Endothelial cell of umbilical vein (primary cell): Measurements from ENCODE around the gene VARS1. TPM values are rescaled to one million over a fixed set of nuclear protein-coding genes. Genes with fewer than 3 reads are reported as not detected.

Source experiments
- BruUV-seq: library from RNA; stranded (reverse); fragments of 400-500 nt; replicated peaks from 2 replicates; lab custom pipeline; 2021; lab: Mats Ljungman, UMichigan
- CTCF ChIA-PET: fragments of 300-600, 350-600 bp; sonication (Branson Sonifier 250); formaldehyde crosslinking; loops from one replicate; lab custom pipeline; 2021; ENCODE audit warnings: antibody characterized with exemption, inconsistent platforms; lab: Charles Lee
- POLR2A ChIA-PET: fragments of 300-600, 350-600 bp; sonication (Branson Sonifier 250); formaldehyde crosslinking; loops from one replicate; lab custom pipeline; 2021; ENCODE audit warnings: antibody characterized with exemption, inconsistent platforms; lab: Charles Lee
- DNase-seq: peaks from one replicate; pipeline ENCODE4 v3.0.0-alpha.2; 2011; ENCODE audit warnings: low read depth, low spot score
- FAIRE-seq: peaks from 2 replicates; lab custom pipeline; 2011; peaks lifted over from hg19 to GRCh38; lab: Jason Lieb, UNC
- H2AFZ ChIP-seq: 2 replicates; pipeline ENCODE4 v1.6.0; 2012; ENCODE audit warnings: low read depth, low read length, control low read depth, inconsistent platforms
- H3K27ac ChIP-seq: 2 replicates; pipeline ENCODE4 v1.5.1; 2011; ENCODE audit warnings: low read depth, mild to moderate bottlenecking, control low read depth, low read length, moderate library complexity; ENCODE audit not compliant: insufficient read depth
- H3K27me3 ChIP-seq, 2 experiments: 2 replicates each; pipeline versions ENCODE4 v1.6.0 to v1.6.1; 2011; ENCODE audit warnings: low read length in 2 of 2, mixed read lengths in 1 of 2; ENCODE audit not compliant: control insufficient read depth in 2 of 2, insufficient read depth in 2 of 2
- H3K36me3 ChIP-seq, 2 experiments: 2 replicates in 1 of 2; 3 replicates in 1 of 2; pipeline ENCODE4 v1.5.1; 2011; ENCODE audit warnings: low read length in 2 of 2, mild to moderate bottlenecking in 1 of 2, moderate library complexity in 1 of 2; ENCODE audit not compliant: control insufficient read depth in 2 of 2, insufficient read depth in 2 of 2; ENCODE audit errors: extremely low read depth in 1 of 2
- H3K4me1 ChIP-seq: 3 replicates; pipeline ENCODE4 v1.5.1; 2011; ENCODE audit warnings: mild to moderate bottlenecking, low read length; ENCODE audit not compliant: control insufficient read depth, insufficient read depth; ENCODE audit errors: extremely low read depth
- H3K4me2 ChIP-seq: 2 replicates; pipeline ENCODE4 v1.6.1; 2011; ENCODE audit warnings: low read length, control low read depth, mixed read lengths; ENCODE audit not compliant: insufficient read depth
- H3K4me3 ChIP-seq, 3 experiments: fragments of 200-600 bp in 1 of 3; sonication (generic), shearing (Covaris generic) in 1 of 3; replicated peaks in 1 of 3; 2 replicates each; pipeline ENCODE4 v1.5.1; 2011 to 2016; ENCODE audit warnings: control low read depth in 3 of 3, low read length in 3 of 3, mild to moderate bottlenecking in 2 of 3, inconsistent platforms in 1 of 3, low read depth in 1 of 3, moderate library complexity in 1 of 3; ENCODE audit not compliant: insufficient read depth in 1 of 3
- H3K79me2 ChIP-seq: 2 replicates; pipeline ENCODE4 v1.6.0; 2012; ENCODE audit warnings: low read length, inconsistent platforms; ENCODE audit not compliant: control insufficient read depth, insufficient read depth
- H3K9ac ChIP-seq: replicated peaks from 2 replicates; pipeline ENCODE3; 2011; ENCODE audit warnings: low read length, control low read depth; ENCODE audit not compliant: insufficient read depth; ENCODE audit errors: extremely low read depth
- H3K9me1 ChIP-seq: replicated peaks from 3 replicates; pipeline ENCODE4 v1.6.0; 2011; ENCODE audit warnings: mild to moderate bottlenecking, low read length; ENCODE audit not compliant: control insufficient read depth, insufficient read depth; ENCODE audit errors: extremely low read depth
- H3K9me3 ChIP-seq: replicated peaks from 2 replicates; pipeline ENCODE4 v1.5.1; 2012; ENCODE audit warnings: low read length, inconsistent platforms; ENCODE audit not compliant: control insufficient read depth, insufficient read depth
- H4K20me1 ChIP-seq: replicated peaks from 2 replicates; pipeline ENCODE3; 2011; ENCODE audit warnings: mild to moderate bottlenecking, low read length; ENCODE audit not compliant: control insufficient read depth, insufficient read depth; ENCODE audit errors: extremely low read depth
- CTCF ChIP-seq, 2 donors: IDR thresholded peaks; 1 replicate in 1 of 2; 2 replicates in 1 of 2; pipeline ENCODE4 v1.5.1; 2011; ENCODE audit warnings: low read length in 2 of 2, mild to moderate bottlenecking in 2 of 2, moderate library complexity in 2 of 2, control low read depth in 1 of 2, inconsistent platforms in 1 of 2, low read depth in 1 of 2; ENCODE audit not compliant: insufficient read depth in 1 of 2; ENCODE audit errors: extremely low read depth in 1 of 2
- EZH2 ChIP-seq: IDR thresholded peaks from 2 replicates; pipeline ENCODE4 v1.6.1; 2012; ENCODE audit warnings: borderline replicate concordance, low read depth, mild to moderate bottlenecking, moderate library complexity, low read length, inconsistent platforms; ENCODE audit not compliant: severe bottlenecking
- FOS ChIP-seq: IDR thresholded peaks from 2 replicates; pipeline ENCODE4 v1.6.1; 2011; ENCODE audit warnings: mild to moderate bottlenecking, low read length, moderate library complexity, borderline replicate concordance; ENCODE audit not compliant: insufficient read depth
- GATA2 ChIP-seq: IDR thresholded peaks from 2 replicates; pipeline ENCODE4 v1.7.0; 2011; ENCODE audit warnings: low read depth, mild to moderate bottlenecking, moderate library complexity, mixed read lengths, low read length; ENCODE audit not compliant: insufficient read length, insufficient read depth
- JUN ChIP-seq: IDR thresholded peaks from 2 replicates; pipeline ENCODE4 v1.6.1; 2011; ENCODE audit warnings: borderline replicate concordance, low read depth; ENCODE audit not compliant: insufficient read length, insufficient read depth
- MAX ChIP-seq: IDR thresholded peaks from 2 replicates; pipeline ENCODE4 v1.6.1; 2011; ENCODE audit not compliant: insufficient read depth, insufficient read length
- MYC ChIP-seq: IDR thresholded peaks from one replicate; pipeline ENCODE4 v1.6.1; 2011; ENCODE audit warnings: mild to moderate bottlenecking, low read depth, low read length
- POLR2A ChIP-seq: IDR thresholded peaks from 2 replicates; pipeline ENCODE4 v1.6.1; 2012; ENCODE audit warnings: low read depth, mild to moderate bottlenecking, control low read depth, low read length
- POLR2AphosphoS5 ChIP-seq: IDR thresholded peaks from 2 replicates; pipeline ENCODE4 v1.6.1; 2012; ENCODE audit warnings: low read depth, mild to moderate bottlenecking, control low read depth, low read length, moderate library complexity; ENCODE audit not compliant: insufficient read depth
- dilution Hi-C: fragments of 300-500 bp; cut with MboI; formaldehyde crosslinking; loops from one replicate; pipeline ENCODE4 v1.15.0; 2019; ENCODE audit warnings: low sequenced_read_pairs; ENCODE audit not compliant: extremely low pct_ligation_motif_present
- intact Hi-C: fragments of 100-400 bp; cut with micrococcal nuclease; formaldehyde crosslinking; loops from one replicate; pipeline ENCODE4 v1.10.0; 2022
- polyA plus RNA-seq, 4 experiments: library from polyadenylated mRNA; depleted of rRNA in 3 of 4; stranded (reverse) in 3 of 4; unstranded in 1 of 4; fragments of >200 nt; gene quantifications; 2 replicates each; pipeline versions ENCODE4 v1.2.1 to v1.2.3, GENCODE V29; 2011 to 2012; ENCODE audit warnings: missing spikeins in 1 of 4
- total RNA-seq: library from RNA; stranded (reverse); gene quantifications from 2 replicates; pipeline ENCODE4 v1.2.3, GENCODE V29; 2021

VARS1 gene
- total and polyA plus RNA-seq, 2 donors (not counting 3 experiments of a cell fraction or from before 2014, with no cell fraction given) = 37.4 to 121 TPM

- DNase-seq (no peak), FAIRE-seq (no peak)
- POLR2A ChIA-PET = no interaction called here
- Histone ChIP-seq H3K27me3 (no peaks in the 10 kb centered on the region), H3K9me1 (no peaks in the 10 kb centered on the region), H3K9me3 (no peaks in the 10 kb centered on the region), H3K4me1 (peaks cover 4% of the 10 kb centered on the region), H4K20me1 (no peaks in the 10 kb centered on the region), H3K79me2 (no peaks in the 10 kb centered on the region), H2AFZ (no peak overlapping the region), H3K9ac (no peak overlapping the region), H3K27ac (no peak overlapping the region), H3K36me3 (peaks cover 0 to 14% of the 10 kb centered on the region in 2 experiments), H3K4me3 (no peak overlapping the region), H3K4me2 (no peak overlapping the region)
- dilution Hi-C loops = no loop called here
- CTCF ChIA-PET = interaction anchor here (1.0 to 6.6 kb wide), 3 partner anchors 9 to 56 kb away, joined by 3 to 71 read pairs (median 61); no protein-coding TSS in a partner anchor
- no TSS peak for BruUV-seq
- intact Hi-C loops = no loop called here
- TF ChIP-seq JUN (no peak), POLR2AphosphoS5 (no peak), EZH2 (no peak), GATA2 (no peak), MAX (no peak), CTCF (IDR thresholded peaks at IDR 0.05; ENCODE audit: extremely low read depth in 1 of 2, insufficient read depth in 1 of 2, low read depth in 1 of 2, low read length in 2 of 2) (no peak), MYC (no peak), POLR2A (no peak), FOS (no peak)
Measured at GRCh38 chr6:31775184-31775583, 20.4 kb downstream of the VARS1 start.
